HG03565 (cell line): Measurements from ENCODE around the gene C11orf42.
A peak's percentile ranks its signal among the peaks of the same experiment; 100 is the strongest.

ENCODE experiments used
- ATAC-seq: cut with Tn5 transposase; IDR thresholded peaks from one replicate; pipeline ENCODE4 v1.9.1; 2021; ENCODE audit warnings: mild to moderate bottlenecking, moderate library complexity; ENCODE audit not compliant: unreplicated experiment

The C11orf42 gene

GRCh38 chr11:6251990-6252473, 46.7 kb downstream of the C11orf42 start:
- no peak for ATAC-seq

GRCh38 chr11:6253197-6253596, 47.8 kb downstream of the C11orf42 start:
- ATAC-seq, result peak; percentile 65

- no peak for ATAC-seq
Observed at GRCh38 chr11:6258141-6258540, 52.8 kb downstream of the C11orf42 start.

GRCh38 chr11:6258571-6259081, 53.3 kb downstream of the C11orf42 start:
- ATAC-seq, result no peak

- ATAC-seq, result no peak
Observed at GRCh38 chr11:6260207-6260726, 54.9 kb downstream of the C11orf42 start.
